Measurements from ENCODE around the gene DYNC2LI1. TPM values are rescaled to one million over a fixed set of nuclear protein-coding genes. Genes with fewer than 3 reads are reported as not detected.
A peak's percentile ranks its signal among the peaks of the same experiment; 100 is the strongest.

The DYNC2LI1 gene
- total and polyA plus RNA-seq, 2 donors from 2014 or later, result 41.5 to 54.4 TPM

DNA sequence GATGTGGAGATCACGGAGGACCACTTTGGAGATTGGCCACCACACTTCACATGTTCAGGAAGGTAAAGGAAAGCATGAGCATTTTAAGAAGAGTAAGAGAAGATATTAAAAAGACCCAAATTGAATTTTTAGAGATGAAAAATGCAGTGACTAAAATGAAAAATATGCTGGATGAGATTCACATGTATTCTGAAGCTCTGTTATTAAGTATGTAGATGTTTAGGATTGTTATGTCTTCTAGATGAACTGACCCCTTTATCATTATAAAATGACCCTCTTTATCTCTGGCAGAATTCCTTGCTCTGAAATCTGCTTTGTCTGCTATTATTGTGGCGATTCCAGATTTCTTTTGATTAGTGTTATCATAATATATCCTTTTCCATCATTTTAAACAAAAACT is 36.0 kb upstream of the DYNC2LI1 start:
- Histone ChIP-seq H3K4me3 (ENCODE audit: low read length in 3 of 3) (no peak overlapping the region), H3K9ac (ENCODE audit: low read length in 3 of 3) (no peak overlapping the region), H3K36me3 (ENCODE audit: control insufficient read depth in 2 of 3, insufficient read depth in 3 of 3, low read length in 3 of 3) (no peaks in the 10 kb centered on the region), H3K27ac (ENCODE audit: low read depth in 2 of 2, low read length in 2 of 2) (no peak overlapping the region), H3K4me1 (ENCODE audit: control insufficient read depth in 2 of 3, insufficient read depth in 2 of 3, low read depth in 1 of 3, low read length in 3 of 3) (peaks cover 0 to 4% (median 0%) of the 10 kb centered on the region in 3 donors), H3K27me3 (ENCODE audit: control insufficient read depth, insufficient read depth, low read length) (no peaks in the 10 kb centered on the region), H3K9me3 (ENCODE audit: control insufficient read depth in 2 of 3, insufficient read depth in 1 of 3, low read length in 3 of 3) (no peaks in the 10 kb centered on the region)
- TF ChIP-seq, protein P1, sequence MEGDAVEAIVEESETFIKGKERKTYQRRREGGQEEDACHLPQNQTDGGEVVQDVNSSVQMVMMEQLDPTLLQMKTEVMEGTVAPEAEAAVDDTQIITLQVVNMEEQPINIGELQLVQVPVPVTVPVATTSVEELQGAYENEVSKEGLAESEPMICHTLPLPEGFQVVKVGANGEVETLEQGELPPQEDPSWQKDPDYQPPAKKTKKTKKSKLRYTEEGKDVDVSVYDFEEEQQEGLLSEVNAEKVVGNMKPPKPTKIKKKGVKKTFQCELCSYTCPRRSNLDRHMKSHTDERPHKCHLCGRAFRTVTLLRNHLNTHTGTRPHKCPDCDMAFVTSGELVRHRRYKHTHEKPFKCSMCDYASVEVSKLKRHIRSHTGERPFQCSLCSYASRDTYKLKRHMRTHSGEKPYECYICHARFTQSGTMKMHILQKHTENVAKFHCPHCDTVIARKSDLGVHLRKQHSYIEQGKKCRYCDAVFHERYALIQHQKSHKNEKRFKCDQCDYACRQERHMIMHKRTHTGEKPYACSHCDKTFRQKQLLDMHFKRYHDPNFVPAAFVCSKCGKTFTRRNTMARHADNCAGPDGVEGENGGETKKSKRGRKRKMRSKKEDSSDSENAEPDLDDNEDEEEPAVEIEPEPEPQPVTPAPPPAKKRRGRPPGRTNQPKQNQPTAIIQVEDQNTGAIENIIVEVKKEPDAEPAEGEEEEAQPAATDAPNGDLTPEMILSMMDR (IDR thresholded peaks at IDR 0.05; ENCODE audit: borderline replicate concordance, extremely low read depth, insufficient read depth), result no peak
- DNase-seq (no peak), FAIRE-seq (no peak)
- intact Hi-C loops (cut with DNase I), result no loop called here

- DNase-seq (no peak), FAIRE-seq (no peak)
- Histone ChIP-seq H3K27ac (ENCODE audit: low read depth in 2 of 2, low read length in 2 of 2) (no peak overlapping the region), H3K4me1 (ENCODE audit: control insufficient read depth in 2 of 3, insufficient read depth in 2 of 3, low read depth in 1 of 3, low read length in 3 of 3) (peaks cover 0 to 4% (median 0%) of the 10 kb centered on the region in 3 donors), H3K36me3 (ENCODE audit: control insufficient read depth in 2 of 3, insufficient read depth in 3 of 3, low read length in 3 of 3) (no peaks in the 10 kb centered on the region), H3K27me3 (ENCODE audit: control insufficient read depth, insufficient read depth, low read length) (no peaks in the 10 kb centered on the region), H3K9me3 (ENCODE audit: control insufficient read depth in 2 of 3, insufficient read depth in 1 of 3, low read length in 3 of 3) (no peaks in the 10 kb centered on the region), H3K9ac (ENCODE audit: low read length in 3 of 3) (no peak overlapping the region), H3K4me3 (ENCODE audit: low read length in 3 of 3) (no peak overlapping the region)
- intact Hi-C loops (cut with DNase I), result no loop called here
- TF ChIP-seq, protein P1 (IDR thresholded peaks at IDR 0.05; ENCODE audit: borderline replicate concordance, extremely low read depth, insufficient read depth), result no peak
These were observed 35.6 kb upstream of the DYNC2LI1 start for GRCh38 chr2:43738257-43738656.

DNA sequence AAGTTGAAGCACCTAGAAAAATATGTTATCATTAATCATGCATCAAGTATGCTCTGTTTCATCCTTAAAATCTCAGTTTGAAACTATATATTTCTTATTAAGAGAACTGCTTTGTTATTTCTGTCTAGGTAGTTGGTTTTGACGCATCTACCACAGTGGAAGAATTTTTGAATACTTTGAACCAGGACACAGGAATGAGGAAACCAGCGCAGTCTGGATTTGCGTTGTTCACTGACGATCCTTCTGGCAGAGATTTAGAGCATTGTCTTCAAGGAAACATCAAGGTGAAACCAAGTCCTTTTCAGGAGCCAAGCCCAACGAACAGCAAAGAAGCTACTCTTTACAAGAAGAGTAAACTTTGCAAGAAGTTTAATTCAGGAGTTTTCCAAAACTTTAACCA is 30.1 kb upstream of the DYNC2LI1 start:
- intact Hi-C loops (cut with DNase I), result no loop called here
- H3K9ac ChIP-seq (ENCODE audit: low read length in 3 of 3), result peak overlapping the region in 1 of 3 donors; percentile 13
- H3K4me1 ChIP-seq (ENCODE audit: control insufficient read depth in 2 of 3, insufficient read depth in 2 of 3, low read depth in 1 of 3, low read length in 3 of 3), result peaks cover 0 to 13% (median 2%) of the 10 kb centered on the region in 3 donors
- FAIRE-seq, result no peak
- DNase-seq, result no peak
- H3K4me3 ChIP-seq (ENCODE audit: low read length in 3 of 3), result no peak overlapping the region
- H3K27me3 ChIP-seq (ENCODE audit: control insufficient read depth, insufficient read depth, low read length), result no peaks in the 10 kb centered on the region
- no peaks in the 10 kb centered on the region for H3K36me3 ChIP-seq (ENCODE audit: control insufficient read depth in 2 of 3, insufficient read depth in 3 of 3, low read length in 3 of 3)
- H3K9me3 ChIP-seq (ENCODE audit: control insufficient read depth in 2 of 3, insufficient read depth in 1 of 3, low read length in 3 of 3), result no peaks in the 10 kb centered on the region
- TF ChIP-seq, protein P1 (IDR thresholded peaks at IDR 0.05; ENCODE audit: borderline replicate concordance, extremely low read depth, insufficient read depth), result no peak
- peak overlapping the region; percentile 47 to 57 for H3K27ac ChIP-seq (ENCODE audit: low read depth in 2 of 2, low read length in 2 of 2)

- no peaks in the 10 kb centered on the region for H3K36me3 ChIP-seq (ENCODE audit: control insufficient read depth in 2 of 3, insufficient read depth in 3 of 3, low read length in 3 of 3)
- TF ChIP-seq, protein P1 (IDR thresholded peaks at IDR 0.05; ENCODE audit: borderline replicate concordance, extremely low read depth, insufficient read depth), result no peak
- H3K9ac ChIP-seq (ENCODE audit: low read length in 3 of 3), result peak overlapping the region in 1 of 3 donors; percentile 3
- peaks cover 0 to 18% (median 2%) of the 10 kb centered on the region in 3 donors for H3K4me1 ChIP-seq (ENCODE audit: control insufficient read depth in 2 of 3, insufficient read depth in 2 of 3, low read depth in 1 of 3, low read length in 3 of 3)
- intact Hi-C loops (cut with DNase I), result no loop called here
- peak; percentile 95 for FAIRE-seq
- no peaks in the 10 kb centered on the region for H3K9me3 ChIP-seq (ENCODE audit: control insufficient read depth in 2 of 3, insufficient read depth in 1 of 3, low read length in 3 of 3)
- H3K27ac ChIP-seq (ENCODE audit: low read depth in 2 of 2, low read length in 2 of 2), result peak overlapping the region; percentile 47 to 49
- peak in 3 of 5 donors; percentile 28 to 91 (median 77) for DNase-seq
- H3K4me3 ChIP-seq (ENCODE audit: low read length in 3 of 3), result no peak overlapping the region
- H3K27me3 ChIP-seq (ENCODE audit: control insufficient read depth, insufficient read depth, low read length), result no peaks in the 10 kb centered on the region
These were observed 28.4 kb upstream of the DYNC2LI1 start for GRCh38 chr2:43745457-43745856.

Data from kidney (tissue), 14 donors.